Measurements from ENCODE around the gene MAP1LC3B2. TPM values are rescaled to one million over a fixed set of nuclear protein-coding genes. Genes with fewer than 3 reads are reported as not detected.
A peak's percentile ranks its signal among the peaks of the same experiment; 100 is the strongest.

Gene MAP1LC3B2
- total RNA-seq, 1 donor from 2014 or later: 0.57 TPM

- Mint-ChIP-seq H3K9me3 (no peaks in the 10 kb centered on the region), H3K36me3 (ENCODE audit: low read depth) (no peaks in the 10 kb centered on the region), H3K27me3 (ENCODE audit: insufficient read depth) (peaks cover 22% of the 10 kb centered on the region), H3K4me1 (ENCODE audit: low read depth) (peaks cover 9% of the 10 kb centered on the region), H3K27ac (no peak overlapping the region), H3K4me3 (no peak overlapping the region)
- intact Hi-C loops (cut with micrococcal nuclease): no loop called here
- no peak for DNase-seq (ENCODE audit: low spot score)
Observed at GRCh38 chr12:116529048-116529447, 30.1 kb upstream of the MAP1LC3B2 start.

DNA sequence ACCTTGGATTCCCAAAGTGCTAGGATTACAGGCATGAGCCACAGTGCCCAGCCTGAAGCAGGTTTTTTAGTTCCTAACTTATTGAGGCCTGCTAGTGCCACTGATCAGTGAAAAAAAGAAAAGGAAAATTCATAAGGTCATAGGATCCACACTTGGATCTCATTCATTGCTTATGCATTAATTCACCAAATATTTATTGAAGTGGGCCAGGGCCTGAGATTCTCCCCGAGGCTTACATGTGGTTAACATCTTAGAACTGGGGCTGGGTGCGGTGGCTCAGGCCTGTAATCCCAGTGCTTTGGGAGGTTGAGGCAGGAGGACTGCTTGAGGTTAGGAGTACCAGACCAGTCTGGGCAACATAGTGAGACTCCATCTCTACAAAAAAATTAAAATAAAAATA, 29.5 kb upstream of the MAP1LC3B2 start:
- no peaks in the 10 kb centered on the region for H3K36me3 Mint-ChIP-seq (ENCODE audit: low read depth)
- intact Hi-C loops (cut with micrococcal nuclease): loop anchor here (5.0 to 10.0 kb wide), 3 partner anchors 65 to 565 kb away; partner anchors contain the start of genes RNFT2, SPRING1 and TESC
- H3K4me3 Mint-ChIP-seq: no peak overlapping the region

DNA sequence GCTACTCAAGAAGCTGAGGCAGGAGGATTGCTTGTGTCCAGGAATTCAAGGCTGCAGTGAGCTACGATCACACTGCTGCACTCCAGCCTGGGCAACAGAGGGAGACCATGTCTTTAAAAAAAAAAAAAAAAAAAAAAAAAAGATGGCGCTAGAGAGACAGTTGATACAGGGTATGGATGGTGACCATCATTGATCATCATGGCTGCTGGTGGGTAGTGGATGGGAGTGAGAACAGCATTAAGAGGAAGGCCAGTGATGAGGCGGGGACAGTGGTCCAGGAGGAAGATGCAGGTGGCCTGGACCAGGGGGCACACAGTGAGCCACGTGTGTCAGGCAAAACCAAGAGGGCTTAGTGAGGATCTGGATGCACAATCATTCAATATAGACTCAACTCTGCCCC, 26.8 kb upstream of the MAP1LC3B2 start:
- DNase-seq (ENCODE audit: low spot score): no peak
- H3K27me3 Mint-ChIP-seq (ENCODE audit: insufficient read depth): peaks cover 12% of the 10 kb centered on the region
- intact Hi-C loops (cut with micrococcal nuclease): loop anchor here (5.0 to 10.0 kb wide), 3 partner anchors 62 to 562 kb away; partner anchors contain the start of genes RNFT2, SPRING1 and TESC
- no peaks in the 10 kb centered on the region for H3K36me3 Mint-ChIP-seq (ENCODE audit: low read depth)
- H3K4me3 Mint-ChIP-seq: peak overlapping the region; percentile 89
- no peaks in the 10 kb centered on the region for H3K9me3 Mint-ChIP-seq
- H3K4me1 Mint-ChIP-seq (ENCODE audit: low read depth): peaks cover 30% of the 10 kb centered on the region
- H3K27ac Mint-ChIP-seq: no peak overlapping the region

More for the DNA sequence above, 29.5 kb upstream of the MAP1LC3B2 start:
- Mint-ChIP-seq H3K27ac (no peak overlapping the region), H3K9me3 (no peaks in the 10 kb centered on the region), H3K4me1 (ENCODE audit: low read depth) (peaks cover 15% of the 10 kb centered on the region), H3K27me3 (ENCODE audit: insufficient read depth) (peaks cover 16% of the 10 kb centered on the region)
- DNase-seq (ENCODE audit: low spot score): no peak

GRCh38 chr12:116532986-116533342, 26.2 kb upstream of the MAP1LC3B2 start:
- Mint-ChIP-seq H3K9me3 (no peaks in the 10 kb centered on the region), H3K4me1 (ENCODE audit: low read depth) (peaks cover 35% of the 10 kb centered on the region), H3K4me3 (peak overlapping the region; percentile 89), H3K27me3 (ENCODE audit: insufficient read depth) (peaks cover 12% of the 10 kb centered on the region), H3K27ac (no peak overlapping the region), H3K36me3 (ENCODE audit: low read depth) (no peaks in the 10 kb centered on the region)
- intact Hi-C loops (cut with micrococcal nuclease): loop anchor here (1.0 to 10.0 kb wide), 4 partner anchors 26 to 562 kb away; partner anchors contain the start of genes MAP1LC3B2, RNFT2, SPRING1 and TESC
- DNase-seq (ENCODE audit: low spot score): no peak

DNA sequence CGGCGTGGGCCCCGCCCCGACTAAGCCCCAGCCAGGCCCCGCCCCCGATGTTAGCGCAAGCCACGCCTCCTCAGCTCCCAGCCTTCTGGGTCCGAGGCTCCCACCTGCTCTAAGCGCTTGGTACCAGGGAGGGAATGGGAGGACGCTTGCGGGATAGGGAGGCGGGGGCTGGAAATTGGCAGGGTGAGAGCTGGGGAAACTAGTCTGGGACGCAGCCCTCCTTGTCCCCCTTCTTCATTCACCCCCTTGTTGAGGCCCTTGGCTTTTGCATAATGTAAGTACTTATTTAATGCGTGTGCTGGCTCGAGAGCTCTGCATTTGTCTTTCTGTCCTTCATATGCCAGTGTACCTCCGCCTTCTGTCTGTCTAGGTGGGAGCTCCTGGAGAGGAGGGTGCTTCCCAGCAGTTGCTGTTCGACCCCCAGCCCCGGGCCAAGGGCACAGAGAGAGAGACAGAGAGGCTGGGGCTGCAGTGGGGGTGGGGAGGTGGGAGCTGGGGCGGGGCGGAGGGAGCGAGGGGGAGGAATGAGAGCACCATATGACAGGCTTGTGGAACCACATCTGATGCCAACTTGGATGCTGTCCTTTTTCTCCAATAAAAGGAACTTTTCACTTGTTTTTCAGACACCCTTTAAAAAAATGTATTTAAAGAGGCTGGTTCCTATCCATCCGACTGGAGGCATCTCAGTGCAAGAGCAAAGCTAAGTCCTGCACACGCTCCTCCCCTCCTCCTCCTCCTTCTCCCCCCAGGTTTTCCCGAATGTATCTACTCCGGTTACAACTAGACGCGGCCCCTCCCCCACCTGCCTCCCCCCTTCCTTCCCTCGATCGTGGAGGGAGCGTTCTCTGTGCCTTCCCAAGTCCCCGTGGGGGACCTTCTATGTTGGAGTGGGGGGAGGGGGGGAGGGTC, 25.6 kb upstream of the MAP1LC3B2 start:
- H3K27me3 Mint-ChIP-seq (ENCODE audit: insufficient read depth): peaks cover 10% of the 10 kb centered on the region
- H3K9me3 Mint-ChIP-seq: no peaks in the 10 kb centered on the region
- H3K27ac Mint-ChIP-seq: peak overlapping the region; percentile 75
- H3K4me3 Mint-ChIP-seq: peak overlapping the region; percentile 89
- H3K36me3 Mint-ChIP-seq (ENCODE audit: low read depth): no peaks in the 10 kb centered on the region
- intact Hi-C loops (cut with micrococcal nuclease): loop anchor here (1.0 to 10.0 kb wide), 4 partner anchors 26 to 561 kb away; partner anchors contain the start of genes MAP1LC3B2, RNFT2, SPRING1 and TESC
- DNase-seq (ENCODE audit: low spot score): peak; percentile 60
- peaks cover 41% of the 10 kb centered on the region for H3K4me1 Mint-ChIP-seq (ENCODE audit: low read depth)

- intact Hi-C loops (cut with micrococcal nuclease): loop anchor here (5.0 to 10.0 kb wide), 5 partner anchors 60 to 560 kb away; partner anchors contain the start of genes MED13L, RNFT2, SPRING1 and TESC
- H3K4me1 Mint-ChIP-seq (ENCODE audit: low read depth): peaks cover 51% of the 10 kb centered on the region
Observed at GRCh38 chr12:116534311-116535121, 24.7 kb upstream of the MAP1LC3B2 start.

DNA sequence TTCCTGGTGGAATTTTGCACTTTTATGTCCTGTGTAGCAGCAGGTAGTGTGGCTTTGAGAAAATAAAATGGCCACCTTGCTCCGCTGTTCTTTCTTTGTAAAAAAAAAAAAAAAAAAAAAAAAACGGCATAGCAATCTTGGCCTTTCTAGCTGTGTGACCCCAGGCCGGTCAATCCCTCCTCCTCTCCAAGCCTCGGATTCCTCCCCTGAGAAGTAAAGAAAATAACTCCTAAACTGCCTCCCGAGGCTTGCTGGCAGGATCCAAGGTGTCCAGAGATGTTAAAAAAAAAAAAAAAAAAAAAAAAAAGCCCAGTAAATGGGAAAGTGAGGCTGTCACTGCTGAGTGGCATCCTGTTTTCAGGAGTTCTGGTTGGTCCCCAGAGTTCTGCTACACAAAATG, 23.9 kb upstream of the MAP1LC3B2 start:
- Mint-ChIP-seq H3K9me3 (no peaks in the 10 kb centered on the region), H3K4me1 (ENCODE audit: low read depth) (peaks cover 55% of the 10 kb centered on the region), H3K36me3 (ENCODE audit: low read depth) (no peaks in the 10 kb centered on the region), H3K27ac (no peak overlapping the region), H3K4me3 (peak overlapping the region; percentile 86), H3K27me3 (ENCODE audit: insufficient read depth) (peaks cover 9% of the 10 kb centered on the region)
- intact Hi-C loops (cut with micrococcal nuclease): loop anchor here (5.0 to 10.0 kb wide), 4 partner anchors 60 to 560 kb away; partner anchors contain the start of genes MED13L and TESC
- no peak for DNase-seq (ENCODE audit: low spot score)

More at GRCh38 chr12:116534311-116535121, 24.7 kb upstream of the MAP1LC3B2 start:
- no peak overlapping the region for H3K27ac Mint-ChIP-seq
- peak overlapping the region; percentile 86 for H3K4me3 Mint-ChIP-seq
- H3K27me3 Mint-ChIP-seq (ENCODE audit: insufficient read depth): peaks cover 9% of the 10 kb centered on the region
- H3K36me3 Mint-ChIP-seq (ENCODE audit: low read depth): no peaks in the 10 kb centered on the region
- no peaks in the 10 kb centered on the region for H3K9me3 Mint-ChIP-seq
- no peak for DNase-seq (ENCODE audit: low spot score)

GRCh38 chr12:116537101-116537904, 21.9 kb upstream of the MAP1LC3B2 start:
- Mint-ChIP-seq H3K36me3 (ENCODE audit: low read depth) (peaks cover 3% of the 10 kb centered on the region), H3K9me3 (peaks cover 4% of the 10 kb centered on the region), H3K27ac (peak overlapping the region; percentile 58), H3K27me3 (ENCODE audit: insufficient read depth) (peaks cover 9% of the 10 kb centered on the region), H3K4me3 (peak overlapping the region; percentile 4), H3K4me1 (ENCODE audit: low read depth) (peaks cover 55% of the 10 kb centered on the region)
- intact Hi-C loops (cut with micrococcal nuclease): loop anchor here (5.0 to 10.0 kb wide), 4 partner anchors 57 to 557 kb away; partner anchors contain the start of genes MED13L and TESC
- DNase-seq (ENCODE audit: low spot score): no peak

DNA sequence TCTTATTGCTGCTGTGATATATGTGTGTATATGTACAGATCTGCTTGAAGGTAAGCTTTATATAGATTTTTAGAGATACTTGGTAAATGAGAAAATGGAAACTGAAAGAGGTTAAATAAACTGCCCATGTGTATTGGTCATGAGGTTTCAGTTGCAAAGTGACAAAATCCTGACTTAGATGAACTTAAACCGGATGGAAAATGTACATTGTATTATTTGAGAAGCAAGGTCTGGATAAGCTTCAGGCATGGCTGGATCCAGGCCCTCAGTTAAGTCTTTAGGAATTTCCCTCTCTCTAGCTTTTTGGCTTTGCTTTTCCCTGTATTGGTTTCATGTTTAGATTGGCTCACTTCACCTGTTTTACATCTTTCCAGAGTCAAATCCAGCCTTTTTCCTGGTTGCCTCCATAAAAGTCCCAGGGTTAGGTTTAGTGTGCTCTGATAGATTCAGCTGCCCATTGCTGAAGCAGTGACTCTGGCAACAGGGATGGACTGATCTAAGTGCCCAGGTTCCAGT, 21.0 kb upstream of the MAP1LC3B2 start:
- peaks cover 4% of the 10 kb centered on the region for H3K9me3 Mint-ChIP-seq
- peaks cover 3% of the 10 kb centered on the region for H3K36me3 Mint-ChIP-seq (ENCODE audit: low read depth)
- intact Hi-C loops (cut with micrococcal nuclease): loop anchor here (1.0 to 10.0 kb wide), 5 partner anchors 21 to 557 kb away; partner anchors contain the start of genes MAP1LC3B2, MED13L and TESC
- DNase-seq (ENCODE audit: low spot score): no peak
- H3K27me3 Mint-ChIP-seq (ENCODE audit: insufficient read depth): peaks cover 9% of the 10 kb centered on the region
- H3K27ac Mint-ChIP-seq: peak overlapping the region; percentile 67
- H3K4me1 Mint-ChIP-seq (ENCODE audit: low read depth): peaks cover 55% of the 10 kb centered on the region
- peak overlapping the region; percentile 4 for H3K4me3 Mint-ChIP-seq

GRCh38 chr12:116538682-116539305, 20.4 kb upstream of the MAP1LC3B2 start:
- H3K27ac Mint-ChIP-seq: no peak overlapping the region
- DNase-seq (ENCODE audit: low spot score): no peak
- peaks cover 9% of the 10 kb centered on the region for H3K27me3 Mint-ChIP-seq (ENCODE audit: insufficient read depth)
- peaks cover 4% of the 10 kb centered on the region for H3K9me3 Mint-ChIP-seq
- H3K36me3 Mint-ChIP-seq (ENCODE audit: low read depth): peaks cover 3% of the 10 kb centered on the region
- H3K4me1 Mint-ChIP-seq (ENCODE audit: low read depth): peaks cover 49% of the 10 kb centered on the region
- intact Hi-C loops (cut with micrococcal nuclease): loop anchor here (1.0 to 10.0 kb wide), 5 partner anchors 21 to 556 kb away; partner anchors contain the start of genes MAP1LC3B2, MED13L and TESC
- H3K4me3 Mint-ChIP-seq: peak overlapping the region; percentile 9

- intact Hi-C loops (cut with micrococcal nuclease): loop anchor here (5.0 to 10.0 kb wide), 4 partner anchors 55 to 555 kb away; partner anchors contain the start of genes MED13L and TESC
- peaks cover 9% of the 10 kb centered on the region for H3K27me3 Mint-ChIP-seq (ENCODE audit: insufficient read depth)
- no peak overlapping the region for H3K27ac Mint-ChIP-seq
Observed at GRCh38 chr12:116539361-116539771, 19.8 kb upstream of the MAP1LC3B2 start.

More at GRCh38 chr12:116539361-116539771, 19.8 kb upstream of the MAP1LC3B2 start:
- Mint-ChIP-seq H3K36me3 (ENCODE audit: low read depth) (peaks cover 3% of the 10 kb centered on the region), H3K9me3 (peaks cover 4% of the 10 kb centered on the region), H3K4me3 (no peak overlapping the region), H3K4me1 (ENCODE audit: low read depth) (peaks cover 43% of the 10 kb centered on the region)
- DNase-seq (ENCODE audit: low spot score): no peak
